Calu3 (cell line): ENCODE measurements around the gene SYT12. TPM values are rescaled to one million over a fixed set of nuclear protein-coding genes. Genes with fewer than 3 reads are reported as not detected.

Experiments
- BruUV-seq: library from RNA; stranded (reverse); fragments of 400-500 nt; replicated peaks from 2 replicates; lab custom pipeline; 2021; lab: Mats Ljungman, UMichigan
- CTCF ChIA-PET: fragments of 300-600 bp; sonication (Branson Sonifier 250); formaldehyde crosslinking; loops from one replicate; lab custom pipeline; 2022; ENCODE audit warnings: antibody characterized with exemption; lab: Charles Lee
- DNase-seq: peaks from one replicate; pipeline ENCODE4 v3.0.0; 2022
- H3K27ac Mint-ChIP-seq: one replicate; pipeline ENCODE4 v1.8.0; 2022; ENCODE audit warnings: mixed read lengths; ENCODE audit not compliant: unreplicated experiment
- H3K27me3 Mint-ChIP-seq: one replicate; pipeline ENCODE4 v1.8.0; 2022; ENCODE audit warnings: mixed read lengths; ENCODE audit not compliant: unreplicated experiment
- H3K36me3 Mint-ChIP-seq: one replicate; pipeline ENCODE4 v1.8.0; 2022; ENCODE audit warnings: mild to moderate bottlenecking, moderate library complexity, mixed read lengths; ENCODE audit not compliant: insufficient read depth, unreplicated experiment
- H3K4me1 Mint-ChIP-seq: one replicate; pipeline ENCODE4 v1.8.0; 2022; ENCODE audit warnings: mild to moderate bottlenecking, low read depth, mixed read lengths; ENCODE audit not compliant: unreplicated experiment
- H3K4me3 Mint-ChIP-seq: one replicate; pipeline ENCODE4 v1.8.0; 2022; ENCODE audit warnings: mild to moderate bottlenecking, low read depth, moderate library complexity, mixed read lengths; ENCODE audit not compliant: unreplicated experiment
- H3K9me3 Mint-ChIP-seq: one replicate; pipeline ENCODE4 v1.8.0; 2022; ENCODE audit warnings: low read depth, mixed read lengths; ENCODE audit not compliant: unreplicated experiment
- CTCF ChIP-seq: fragments of 200-600 bp; IDR thresholded peaks from one replicate; pipeline ENCODE4 v1.8.0; 2022; ENCODE audit warnings: antibody characterized with exemption; ENCODE audit not compliant: unreplicated experiment
- intact Hi-C: fragments of 100-400 bp; cut with micrococcal nuclease; formaldehyde crosslinking; loops from one replicate; pipeline ENCODE4 v1.10.0; 2022; ENCODE audit not compliant: unreplicated experiment
- total RNA-seq: library from RNA; stranded (reverse); gene quantifications from 2 replicates; pipeline ENCODE4 v1.2.3, GENCODE V29; 2022

Gene SYT12
- total RNA-seq, 1 experiment from 2014 or later = 6.4 TPM

GRCh38 chr11:67072295-67072694 lies 49.4 kb downstream of the SYT12 start:
- Mint-ChIP-seq H3K9me3 (no peaks in the 10 kb centered on the region), H3K27me3 (no peaks in the 10 kb centered on the region), H3K4me1 (no peaks in the 10 kb centered on the region), H3K27ac (no peak overlapping the region), H3K4me3 (no peak overlapping the region), H3K36me3 (peaks cover 12% of the 10 kb centered on the region)
- TF ChIP-seq CTCF = no peak
- CTCF ChIA-PET = interaction anchor here (0.6 kb wide), 1 partner anchor 9 kb away, joined by 3 read pairs; no protein-coding TSS in a partner anchor
- no peak for DNase-seq
- intact Hi-C loops = no loop called here
- no TSS peak for BruUV-seq

GRCh38 chr11:67073908-67074307 lies 51.0 kb downstream of the SYT12 start:
- no peak for TF ChIP-seq CTCF

GRCh38 chr11:67076202-67076601 lies 53.3 kb downstream of the SYT12 start:
- intact Hi-C loops = no loop called here
- TF ChIP-seq CTCF = no peak
- Mint-ChIP-seq H3K36me3 (peaks cover 9% of the 10 kb centered on the region), H3K27ac (no peak overlapping the region), H3K27me3 (no peaks in the 10 kb centered on the region), H3K9me3 (no peaks in the 10 kb centered on the region), H3K4me3 (no peak overlapping the region), H3K4me1 (peaks cover 9% of the 10 kb centered on the region)
- CTCF ChIA-PET = interaction anchor here (1.0 to 1.6 kb wide), 3 partner anchors 14 to 19 kb away, joined by 3 to 5 read pairs (median 4); no protein-coding TSS in a partner anchor
- BruUV-seq = no TSS peak
- DNase-seq = no peak

More at GRCh38 chr11:67073908-67074307, 51.0 kb downstream of the SYT12 start:
- Mint-ChIP-seq H3K27ac (no peak overlapping the region), H3K27me3 (no peaks in the 10 kb centered on the region), H3K36me3 (peaks cover 12% of the 10 kb centered on the region), H3K4me1 (peaks cover 3% of the 10 kb centered on the region), H3K4me3 (no peak overlapping the region), H3K9me3 (no peaks in the 10 kb centered on the region)
- DNase-seq = no peak
- CTCF ChIA-PET = interaction anchor here (1.5 kb wide), 1 partner anchor 19 kb away, joined by 3 read pairs; no protein-coding TSS in a partner anchor
- intact Hi-C loops = no loop called here
- no TSS peak for BruUV-seq

- intact Hi-C loops = no loop called here
- Mint-ChIP-seq H3K27ac (no peak overlapping the region), H3K27me3 (no peaks in the 10 kb centered on the region), H3K36me3 (no peaks in the 10 kb centered on the region), H3K4me3 (no peak overlapping the region), H3K9me3 (no peaks in the 10 kb centered on the region), H3K4me1 (peaks cover 16% of the 10 kb centered on the region)
- BruUV-seq = no TSS peak
- no peak for DNase-seq
- CTCF ChIA-PET = no interaction called here
- TF ChIP-seq CTCF = no peak
Observed at GRCh38 chr11:67079065-67079705, 56.3 kb downstream of the SYT12 start.
